Measurements from ENCODE around the gene ATP4B.

Gene ATP4B

GRCh38 chr13:113656831-113657671 is 947 bp downstream of the ATP4B start:
- DNase-seq (ENCODE audit: low read depth, low spot score), result no peak

- no peak for DNase-seq (ENCODE audit: low read depth, low spot score)
Measured at GRCh38 chr13:113656003-113656588, 1.9 kb downstream of the ATP4B start.

- no peak for DNase-seq (ENCODE audit: low read depth, low spot score)
Measured at GRCh38 chr13:113655346-113656002, 2.5 kb downstream of the ATP4B start.

GRCh38 chr13:113654591-113655345 is 3.2 kb downstream of the ATP4B start:
- DNase-seq (ENCODE audit: low read depth, low spot score), result no peak

- no peak for DNase-seq (ENCODE audit: low read depth, low spot score)
Measured at GRCh38 chr13:113654175-113654560, 3.8 kb downstream of the ATP4B start.

- DNase-seq (ENCODE audit: low read depth, low spot score), result no peak
Measured at GRCh38 chr13:113653264-113654174, 4.5 kb downstream of the ATP4B start.

GRCh38 chr13:113652404-113653263 is 5.4 kb downstream of the ATP4B start:
- no peak for DNase-seq (ENCODE audit: low read depth, low spot score)

- no peak for DNase-seq (ENCODE audit: low read depth, low spot score)
Measured at GRCh38 chr13:113651511-113652403, 6.2 kb downstream of the ATP4B start.

- no peak for DNase-seq (ENCODE audit: low read depth, low spot score)
Measured at GRCh38 chr13:113650731-113651148, 7.3 kb downstream of the ATP4B start.

GRCh38 chr13:113650275-113650674 is 7.7 kb downstream of the ATP4B start:
- no peak for DNase-seq (ENCODE audit: low read depth, low spot score)

GRCh38 chr13:113649212-113649611 is 8.8 kb downstream of the ATP4B start:
- no peak for DNase-seq (ENCODE audit: low read depth, low spot score)

- DNase-seq (ENCODE audit: low read depth, low spot score), result no peak
Measured at GRCh38 chr13:113648216-113648610, 9.8 kb downstream of the ATP4B start.

- DNase-seq (ENCODE audit: low read depth, low spot score), result no peak
Measured at GRCh38 chr13:113647351-113648215, 10.4 kb downstream of the ATP4B start.

GRCh38 chr13:113646921-113647340 is 11.1 kb downstream of the ATP4B start:
- no peak for DNase-seq (ENCODE audit: low read depth, low spot score)

- no peak for DNase-seq (ENCODE audit: low read depth, low spot score)
Measured at GRCh38 chr13:113646376-113646775, 11.6 kb downstream of the ATP4B start.

- DNase-seq (ENCODE audit: low read depth, low spot score), result no peak
Measured at GRCh38 chr13:113645329-113645728, 12.7 kb downstream of the ATP4B start.

GRCh38 chr13:113644800-113645199 is 13.2 kb downstream of the ATP4B start:
- no peak for DNase-seq (ENCODE audit: low read depth, low spot score)

GRCh38 chr13:113643593-113643992 is 14.4 kb downstream of the ATP4B start:
- DNase-seq (ENCODE audit: low read depth, low spot score), result no peak

All from ELF-1 (cell line).